ENCODE results near the gene ZFYVE21.
"Not testable (repeated sequence)": the region's sequence is repeated elsewhere in the genome, so short reads cannot be mapped to it uniquely, and the experiment has no call there.

Gene ZFYVE21

DNA sequence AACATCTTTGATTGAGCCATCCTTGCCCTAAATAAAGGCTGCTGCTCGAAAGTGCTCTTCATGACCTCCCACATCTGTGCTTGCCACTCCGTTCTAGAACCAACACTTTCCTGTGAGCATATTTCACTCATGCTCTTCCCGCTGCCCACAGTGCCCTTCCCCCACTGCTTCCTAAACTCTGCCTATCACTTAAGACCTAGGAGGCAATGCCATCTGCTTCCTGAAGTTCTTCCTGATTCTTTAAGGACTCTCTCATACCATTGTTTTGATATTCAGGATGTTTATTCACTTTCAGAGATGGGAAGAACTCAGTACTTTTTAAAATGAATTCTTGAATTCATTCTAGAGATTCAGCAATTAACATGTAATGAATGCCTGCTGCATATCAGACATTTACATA is 49.9 kb downstream of the ZFYVE21 start:
- no peak overlapping the region for H3K4me3 ChIP-seq (ENCODE audit: low read depth, low read length)
- no peak for DNase-seq (ENCODE audit: low read depth)
- TF ChIP-seq, protein P1, sequence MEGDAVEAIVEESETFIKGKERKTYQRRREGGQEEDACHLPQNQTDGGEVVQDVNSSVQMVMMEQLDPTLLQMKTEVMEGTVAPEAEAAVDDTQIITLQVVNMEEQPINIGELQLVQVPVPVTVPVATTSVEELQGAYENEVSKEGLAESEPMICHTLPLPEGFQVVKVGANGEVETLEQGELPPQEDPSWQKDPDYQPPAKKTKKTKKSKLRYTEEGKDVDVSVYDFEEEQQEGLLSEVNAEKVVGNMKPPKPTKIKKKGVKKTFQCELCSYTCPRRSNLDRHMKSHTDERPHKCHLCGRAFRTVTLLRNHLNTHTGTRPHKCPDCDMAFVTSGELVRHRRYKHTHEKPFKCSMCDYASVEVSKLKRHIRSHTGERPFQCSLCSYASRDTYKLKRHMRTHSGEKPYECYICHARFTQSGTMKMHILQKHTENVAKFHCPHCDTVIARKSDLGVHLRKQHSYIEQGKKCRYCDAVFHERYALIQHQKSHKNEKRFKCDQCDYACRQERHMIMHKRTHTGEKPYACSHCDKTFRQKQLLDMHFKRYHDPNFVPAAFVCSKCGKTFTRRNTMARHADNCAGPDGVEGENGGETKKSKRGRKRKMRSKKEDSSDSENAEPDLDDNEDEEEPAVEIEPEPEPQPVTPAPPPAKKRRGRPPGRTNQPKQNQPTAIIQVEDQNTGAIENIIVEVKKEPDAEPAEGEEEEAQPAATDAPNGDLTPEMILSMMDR (IDR thresholded peaks at IDR 0.05; ENCODE audit: insufficient read depth, low read depth, low read length, missing control alignments): no peak

GRCh38 chr14:103767336-103767894 is 51.8 kb downstream of the ZFYVE21 start:
- TF ChIP-seq, protein P1 (IDR thresholded peaks at IDR 0.05; ENCODE audit: insufficient read depth, low read depth, low read length, missing control alignments): no peak
- no peak for DNase-seq (ENCODE audit: low read depth)
- H3K4me3 ChIP-seq (ENCODE audit: low read depth, low read length): no peak overlapping the region

GRCh38 chr14:103770500-103770899 is 54.9 kb downstream of the ZFYVE21 start:
- TF ChIP-seq, protein P1 (IDR thresholded peaks at IDR 0.05; ENCODE audit: insufficient read depth, low read depth, low read length, missing control alignments): no peak
- no peak overlapping the region for H3K4me3 ChIP-seq (ENCODE audit: low read depth, low read length)
- no peak for DNase-seq (ENCODE audit: low read depth)

GRCh38 chr14:103770902-103771301 is 55.3 kb downstream of the ZFYVE21 start:
- DNase-seq (ENCODE audit: low read depth): peak; percentile 13
- TF ChIP-seq, protein P1 (IDR thresholded peaks at IDR 0.05; ENCODE audit: insufficient read depth, low read depth, low read length, missing control alignments): no peak
- H3K4me3 ChIP-seq (ENCODE audit: low read depth, low read length): no peak overlapping the region

- no peak overlapping the region for H3K4me3 ChIP-seq (ENCODE audit: low read depth, low read length)
- no peak for DNase-seq (ENCODE audit: low read depth)
- TF ChIP-seq, protein P1 (IDR thresholded peaks at IDR 0.05; ENCODE audit: insufficient read depth, low read depth, low read length, missing control alignments): no peak
These were observed 56.6 kb downstream of the ZFYVE21 start for GRCh38 chr14:103772078-103772712.

DNA sequence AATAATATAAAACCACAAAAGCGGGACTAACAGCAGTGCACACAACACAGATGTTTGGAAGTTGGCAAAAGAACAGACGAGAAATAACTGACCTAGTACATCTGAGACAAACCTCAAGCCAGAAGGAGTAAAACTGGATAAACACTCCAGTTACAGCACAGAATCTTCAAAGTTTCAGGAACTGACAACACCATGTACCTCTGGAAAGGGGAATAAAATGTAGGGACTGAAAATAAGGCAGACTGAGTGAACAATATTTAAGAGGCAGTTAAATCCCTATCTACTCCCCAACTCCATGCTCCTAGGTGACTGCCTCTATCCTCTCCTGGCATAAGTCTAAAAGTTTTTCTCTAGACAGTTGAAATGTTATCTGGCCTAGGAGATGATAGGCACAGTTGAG is 57.9 kb downstream of the ZFYVE21 start:
- H3K4me3 ChIP-seq (ENCODE audit: low read depth, low read length): no peak overlapping the region
- no peak for DNase-seq (ENCODE audit: low read depth)
- TF ChIP-seq, protein P1 (IDR thresholded peaks at IDR 0.05; ENCODE audit: insufficient read depth, low read depth, low read length, missing control alignments): no peak

GRCh38 chr14:103775506-103775905 is 59.9 kb downstream of the ZFYVE21 start:
- DNase-seq (ENCODE audit: low read depth): no peak
- TF ChIP-seq, protein P1 (IDR thresholded peaks at IDR 0.05; ENCODE audit: insufficient read depth, low read depth, low read length, missing control alignments): no peak
- no peak overlapping the region for H3K4me3 ChIP-seq (ENCODE audit: low read depth, low read length)

DNA sequence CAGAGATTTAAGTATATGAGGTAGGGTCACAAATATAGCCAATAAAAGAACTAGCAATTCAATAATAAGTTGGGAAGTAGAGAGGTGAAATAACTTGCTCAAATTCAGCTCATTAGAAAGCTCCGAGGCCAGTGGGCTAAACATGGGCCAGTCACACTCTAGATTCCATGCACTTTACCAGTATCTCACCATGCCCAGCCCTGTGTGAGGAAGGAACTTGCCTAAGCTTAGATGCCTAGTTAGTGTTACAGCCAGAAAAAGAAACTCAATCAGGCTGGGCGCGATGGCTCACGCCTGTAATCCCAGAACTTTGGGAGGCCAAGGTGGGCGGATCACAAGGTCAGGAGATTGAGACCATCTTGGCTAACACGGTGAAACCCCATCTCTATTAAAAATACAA is 60.7 kb downstream of the ZFYVE21 start:
- not testable (repeated sequence) for DNase-seq (ENCODE audit: low read depth); H3K4me3 ChIP-seq (ENCODE audit: low read depth, low read length)
